Loucy (cell line): ENCODE data around the gene HDGFL2.

Experiments
- EZH2phosphoT487 ChIP-seq: fragments of 200-600 bp; IDR thresholded peaks from 2 replicates; pipeline ENCODE4 v1.6.1; 2018; ENCODE audit warnings: antibody characterized with exemption, mild to moderate bottlenecking, moderate library complexity, borderline replicate concordance
- TF ChIP-seq, protein P1 (sequence below): fragments of 200-600 bp; sonication (generic); conservative IDR thresholded peaks from 2 replicates; pipeline ENCODE4 v1.5.1; 2014; ENCODE audit warnings: mild to moderate bottlenecking, antibody characterized with exemption, low read length

DNA sequence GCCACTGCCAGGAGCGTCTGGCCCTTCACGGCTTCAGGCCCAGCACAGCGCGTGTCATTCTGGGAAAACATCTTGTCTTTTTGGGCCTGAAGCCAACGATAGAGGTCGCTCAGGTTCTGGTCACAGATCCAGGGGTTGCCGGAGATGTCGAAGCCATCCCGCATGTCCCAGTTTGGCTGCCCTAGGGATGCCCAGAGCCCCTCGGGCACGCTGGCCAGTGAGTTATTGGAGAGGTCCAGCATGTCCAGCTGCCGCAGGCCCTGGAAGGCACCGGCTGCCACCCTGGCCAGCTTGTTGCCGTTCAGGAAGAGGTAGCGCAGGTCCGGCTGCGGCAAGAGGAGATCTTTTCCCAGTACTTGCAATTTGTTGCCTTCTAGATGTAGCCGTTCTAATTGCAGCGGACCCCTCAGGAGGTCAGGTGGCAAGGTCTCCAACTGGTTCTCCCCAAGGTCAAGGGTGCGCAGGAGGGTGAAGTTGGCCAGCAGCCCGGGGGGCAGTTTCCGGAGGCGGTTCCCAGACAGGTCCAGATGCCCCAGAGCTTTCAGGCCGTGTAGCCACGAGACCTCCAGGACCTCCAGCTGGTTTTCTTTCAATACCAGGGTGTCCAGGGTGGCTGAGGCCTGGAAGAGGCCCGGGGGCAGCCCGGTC, 66.0 kb downstream of the HDGFL2 start:
- TF ChIP-seq, protein P1, sequence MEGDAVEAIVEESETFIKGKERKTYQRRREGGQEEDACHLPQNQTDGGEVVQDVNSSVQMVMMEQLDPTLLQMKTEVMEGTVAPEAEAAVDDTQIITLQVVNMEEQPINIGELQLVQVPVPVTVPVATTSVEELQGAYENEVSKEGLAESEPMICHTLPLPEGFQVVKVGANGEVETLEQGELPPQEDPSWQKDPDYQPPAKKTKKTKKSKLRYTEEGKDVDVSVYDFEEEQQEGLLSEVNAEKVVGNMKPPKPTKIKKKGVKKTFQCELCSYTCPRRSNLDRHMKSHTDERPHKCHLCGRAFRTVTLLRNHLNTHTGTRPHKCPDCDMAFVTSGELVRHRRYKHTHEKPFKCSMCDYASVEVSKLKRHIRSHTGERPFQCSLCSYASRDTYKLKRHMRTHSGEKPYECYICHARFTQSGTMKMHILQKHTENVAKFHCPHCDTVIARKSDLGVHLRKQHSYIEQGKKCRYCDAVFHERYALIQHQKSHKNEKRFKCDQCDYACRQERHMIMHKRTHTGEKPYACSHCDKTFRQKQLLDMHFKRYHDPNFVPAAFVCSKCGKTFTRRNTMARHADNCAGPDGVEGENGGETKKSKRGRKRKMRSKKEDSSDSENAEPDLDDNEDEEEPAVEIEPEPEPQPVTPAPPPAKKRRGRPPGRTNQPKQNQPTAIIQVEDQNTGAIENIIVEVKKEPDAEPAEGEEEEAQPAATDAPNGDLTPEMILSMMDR, result no peak
- no peak for TF ChIP-seq EZH2phosphoT487
